ENCODE measurements around the gene SCN8A.

The SCN8A gene

DNA sequence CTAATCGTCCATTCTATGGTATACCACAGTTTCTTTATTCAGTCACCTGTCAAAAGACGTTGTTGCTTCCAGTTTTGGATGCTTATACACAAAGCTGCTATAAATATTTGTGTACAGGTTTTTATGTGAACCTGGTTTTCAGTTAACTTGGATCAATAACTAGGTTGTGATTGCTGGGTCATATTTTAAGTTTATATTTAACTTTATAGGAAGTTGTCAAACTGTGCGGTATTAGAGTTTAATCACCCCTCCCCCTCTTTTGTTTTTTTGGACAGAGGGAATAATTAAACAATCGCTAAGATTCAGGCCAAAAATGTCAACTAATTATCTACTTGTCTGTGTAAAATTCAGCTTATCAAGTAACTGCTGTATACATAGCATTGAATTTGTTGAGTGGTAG is 34.3 kb downstream of the SCN8A start:
- TF ChIP-seq, protein P1, sequence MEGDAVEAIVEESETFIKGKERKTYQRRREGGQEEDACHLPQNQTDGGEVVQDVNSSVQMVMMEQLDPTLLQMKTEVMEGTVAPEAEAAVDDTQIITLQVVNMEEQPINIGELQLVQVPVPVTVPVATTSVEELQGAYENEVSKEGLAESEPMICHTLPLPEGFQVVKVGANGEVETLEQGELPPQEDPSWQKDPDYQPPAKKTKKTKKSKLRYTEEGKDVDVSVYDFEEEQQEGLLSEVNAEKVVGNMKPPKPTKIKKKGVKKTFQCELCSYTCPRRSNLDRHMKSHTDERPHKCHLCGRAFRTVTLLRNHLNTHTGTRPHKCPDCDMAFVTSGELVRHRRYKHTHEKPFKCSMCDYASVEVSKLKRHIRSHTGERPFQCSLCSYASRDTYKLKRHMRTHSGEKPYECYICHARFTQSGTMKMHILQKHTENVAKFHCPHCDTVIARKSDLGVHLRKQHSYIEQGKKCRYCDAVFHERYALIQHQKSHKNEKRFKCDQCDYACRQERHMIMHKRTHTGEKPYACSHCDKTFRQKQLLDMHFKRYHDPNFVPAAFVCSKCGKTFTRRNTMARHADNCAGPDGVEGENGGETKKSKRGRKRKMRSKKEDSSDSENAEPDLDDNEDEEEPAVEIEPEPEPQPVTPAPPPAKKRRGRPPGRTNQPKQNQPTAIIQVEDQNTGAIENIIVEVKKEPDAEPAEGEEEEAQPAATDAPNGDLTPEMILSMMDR (IDR thresholded peaks at IDR 0.05; ENCODE audit: borderline replicate concordance, insufficient read depth, low read depth, low read length), result no peak
- H3K4me3 ChIP-seq (ENCODE audit: low read depth, low read length), result no peak overlapping the region

GRCh38 chr12:51626115-51626514 is 35.1 kb downstream of the SCN8A start:
- H3K4me3 ChIP-seq (ENCODE audit: low read depth, low read length), result no peak overlapping the region
- TF ChIP-seq, protein P1 (IDR thresholded peaks at IDR 0.05; ENCODE audit: borderline replicate concordance, insufficient read depth, low read depth, low read length), result no peak

GRCh38 chr12:51626629-51627028 is 35.6 kb downstream of the SCN8A start:
- TF ChIP-seq, protein P1 (IDR thresholded peaks at IDR 0.05; ENCODE audit: borderline replicate concordance, insufficient read depth, low read depth, low read length), result no peak
- no peak overlapping the region for H3K4me3 ChIP-seq (ENCODE audit: low read depth, low read length)

DNA sequence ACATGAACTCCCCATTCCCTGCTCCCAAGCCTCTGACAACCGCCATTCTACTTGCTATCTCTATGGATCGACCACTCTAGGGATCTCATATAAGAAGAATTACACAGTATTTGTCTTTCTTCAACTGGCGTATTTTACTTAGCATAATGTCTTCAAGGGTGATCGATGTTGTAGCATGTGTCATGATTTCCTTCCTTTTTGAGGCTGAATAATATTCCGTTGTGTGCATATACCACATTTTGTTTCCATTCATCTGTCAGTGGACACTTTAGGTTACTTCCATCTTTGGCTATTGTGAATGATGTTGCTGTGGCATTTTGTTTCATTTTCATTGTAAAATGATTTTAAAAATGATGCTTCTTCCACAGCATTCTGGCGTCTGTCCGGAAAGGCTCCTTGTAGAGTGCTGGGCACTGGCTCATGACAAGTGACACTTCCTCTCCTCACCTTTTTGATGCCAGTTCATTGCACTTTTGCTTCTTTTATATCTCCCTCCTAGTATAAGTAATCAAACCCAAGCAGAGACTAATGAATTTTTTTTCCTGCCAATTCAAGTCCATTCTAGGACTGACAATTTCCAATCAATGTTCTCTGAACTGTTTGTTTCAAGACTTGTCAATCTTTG is 39.3 kb downstream of the SCN8A start:
- TF ChIP-seq, protein P1 (IDR thresholded peaks at IDR 0.05; ENCODE audit: borderline replicate concordance, insufficient read depth, low read depth, low read length), result no peak
- no peak overlapping the region for H3K4me3 ChIP-seq (ENCODE audit: low read depth, low read length)

GRCh38 chr12:51630986-51631385 is 40.0 kb downstream of the SCN8A start:
- TF ChIP-seq, protein P1 (IDR thresholded peaks at IDR 0.05; ENCODE audit: borderline replicate concordance, insufficient read depth, low read depth, low read length), result no peak
- H3K4me3 ChIP-seq (ENCODE audit: low read depth, low read length), result no peak overlapping the region

GRCh38 chr12:51631591-51631990 is 40.6 kb downstream of the SCN8A start:
- no peak overlapping the region for H3K4me3 ChIP-seq (ENCODE audit: low read depth, low read length)
- TF ChIP-seq, protein P1 (IDR thresholded peaks at IDR 0.05; ENCODE audit: borderline replicate concordance, insufficient read depth, low read depth, low read length), result no peak

DNA sequence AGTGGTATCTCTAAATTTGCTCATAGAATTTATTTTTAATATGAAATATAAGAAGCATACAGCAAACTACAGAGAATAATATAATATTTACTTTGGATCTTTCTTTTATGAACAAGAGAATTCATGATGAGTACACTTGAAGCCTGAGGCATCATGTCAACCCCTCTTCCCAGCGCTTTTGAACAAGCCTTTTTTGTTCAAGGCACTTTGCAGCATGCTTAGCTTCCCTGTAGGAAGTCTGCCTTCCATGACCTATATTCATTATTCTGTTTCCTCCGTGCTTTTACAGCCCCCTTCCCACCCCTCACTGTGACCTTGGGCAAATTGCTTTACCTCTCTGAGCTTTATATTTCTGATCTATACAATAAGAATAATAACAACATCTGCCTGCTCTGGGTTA is 41.6 kb downstream of the SCN8A start:
- TF ChIP-seq, protein P1 (IDR thresholded peaks at IDR 0.05; ENCODE audit: borderline replicate concordance, insufficient read depth, low read depth, low read length), result no peak
- H3K4me3 ChIP-seq (ENCODE audit: low read depth, low read length), result no peak overlapping the region
